ENCODE results near the gene RRP1.

DNA sequence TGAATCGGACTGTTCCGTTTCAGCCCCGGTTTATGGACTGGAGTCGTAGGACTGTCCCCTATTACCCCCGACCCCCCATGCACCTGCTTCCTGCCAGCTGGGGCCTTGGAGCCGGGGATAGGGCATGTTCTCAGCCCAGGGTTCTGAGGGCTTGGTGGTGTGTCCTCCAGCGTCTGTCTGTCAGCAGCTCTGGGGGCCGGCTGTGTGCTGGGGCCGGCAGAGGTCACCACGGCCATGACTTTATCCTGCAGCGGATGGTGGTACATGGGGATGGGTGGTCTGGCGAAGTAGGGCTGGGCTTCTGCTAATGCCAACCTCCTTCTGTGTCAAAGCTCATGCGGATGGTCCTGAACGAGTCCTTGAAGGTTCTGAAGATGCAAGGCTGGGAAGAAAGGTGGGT lies 5.5 kb downstream of the RRP1 start:
- no peak for TF ChIP-seq POLR2A (IDR thresholded peaks at IDR 0.05; ENCODE audit: insufficient read depth in 1 of 2, low read depth in 2 of 2, low read length in 2 of 2)
- TF ChIP-seq, protein P1, sequence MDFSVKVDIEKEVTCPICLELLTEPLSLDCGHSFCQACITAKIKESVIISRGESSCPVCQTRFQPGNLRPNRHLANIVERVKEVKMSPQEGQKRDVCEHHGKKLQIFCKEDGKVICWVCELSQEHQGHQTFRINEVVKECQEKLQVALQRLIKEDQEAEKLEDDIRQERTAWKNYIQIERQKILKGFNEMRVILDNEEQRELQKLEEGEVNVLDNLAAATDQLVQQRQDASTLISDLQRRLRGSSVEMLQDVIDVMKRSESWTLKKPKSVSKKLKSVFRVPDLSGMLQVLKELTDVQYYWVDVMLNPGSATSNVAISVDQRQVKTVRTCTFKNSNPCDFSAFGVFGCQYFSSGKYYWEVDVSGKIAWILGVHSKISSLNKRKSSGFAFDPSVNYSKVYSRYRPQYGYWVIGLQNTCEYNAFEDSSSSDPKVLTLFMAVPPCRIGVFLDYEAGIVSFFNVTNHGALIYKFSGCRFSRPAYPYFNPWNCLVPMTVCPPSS (IDR thresholded peaks at IDR 0.05), result no peak
- TF ChIP-seq, protein P2, sequence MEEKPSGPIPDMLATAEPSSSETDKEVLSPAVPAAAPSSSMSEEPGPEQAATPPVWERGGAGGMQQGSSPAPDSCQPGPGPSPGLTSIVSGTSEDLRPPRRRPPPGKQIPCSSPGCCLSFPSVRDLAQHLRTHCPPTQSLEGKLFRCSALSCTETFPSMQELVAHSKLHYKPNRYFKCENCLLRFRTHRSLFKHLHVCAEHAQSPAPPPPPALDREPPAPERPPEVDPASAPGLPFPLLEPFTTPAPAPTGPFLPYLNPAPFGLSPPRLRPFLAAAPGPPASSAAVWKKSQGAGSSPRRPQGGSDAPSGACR (CRISPR knock-in tag; IDR thresholded peaks at IDR 0.05), result no peak
- no peak for TF ChIP-seq FOXK1 (CRISPR knock-in tag; IDR thresholded peaks at IDR 0.05; ENCODE audit: borderline replicate concordance, low read depth)
- TF ChIP-seq, protein P3, sequence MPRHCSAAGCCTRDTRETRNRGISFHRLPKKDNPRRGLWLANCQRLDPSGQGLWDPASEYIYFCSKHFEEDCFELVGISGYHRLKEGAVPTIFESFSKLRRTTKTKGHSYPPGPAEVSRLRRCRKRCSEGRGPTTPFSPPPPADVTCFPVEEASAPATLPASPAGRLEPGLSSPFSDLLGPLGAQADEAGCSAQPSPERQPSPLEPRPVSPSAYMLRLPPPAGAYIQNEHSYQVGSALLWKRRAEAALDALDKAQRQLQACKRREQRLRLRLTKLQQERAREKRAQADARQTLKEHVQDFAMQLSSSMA (CRISPR knock-in tag; IDR thresholded peaks at IDR 0.05), result no peak
- TF ChIP-seq ZNF570 (CRISPR knock-in tag; IDR thresholded peaks at IDR 0.05; ENCODE audit: borderline replicate concordance), result no peak
- no peak for TF ChIP-seq HDAC1 (CRISPR knock-in tag; IDR thresholded peaks at IDR 0.05)
- no peak for TF ChIP-seq U2AF1 (optimal IDR thresholded peaks at IDR 0.05; ENCODE audit: low read depth, low read length)
- TF ChIP-seq JUNB (CRISPR knock-in tag; IDR thresholded peaks at IDR 0.05; ENCODE audit: borderline replicate concordance), result no peak
- TF ChIP-seq ELF1 (CRISPR knock-in tag; IDR thresholded peaks at IDR 0.05), result no peak
- no peak for TF ChIP-seq POLR2AphosphoS5 (IDR thresholded peaks at IDR 0.05; ENCODE audit: low read depth, low read length)
- no peak for TF ChIP-seq TCF7L2 (IDR thresholded peaks at IDR 0.05; ENCODE audit: low read depth, low read length)
- no peak for TF ChIP-seq ZNF788 (CRISPR knock-in tag; IDR thresholded peaks at IDR 0.05; ENCODE audit: borderline replicate concordance)
- no peak for TF ChIP-seq ZNF883 (CRISPR knock-in tag; IDR thresholded peaks at IDR 0.05; ENCODE audit: not compliant biosample characterization)
